ENCODE results near the gene EDRF1.

EDRF1 gene

GRCh38 chr10:125684581-125684980 lies 34.9 kb upstream of the EDRF1 start:
- DNase-seq (ENCODE audit: low read depth in 2 of 2): no peak

GRCh38 chr10:125687507-125688185 lies 31.9 kb upstream of the EDRF1 start:
- DNase-seq (ENCODE audit: low read depth in 2 of 2): no peak
- no peak for TF ChIP-seq CTCF (IDR thresholded peaks at IDR 0.05; ENCODE audit: low read depth, low read length)

More at GRCh38 chr10:125684581-125684980, 34.9 kb upstream of the EDRF1 start:
- no peak overlapping the region for H3K4me3 ChIP-seq (replicated peaks in 1 of 2; ENCODE audit: low read depth in 2 of 2, low read length in 2 of 2)
- no peak for TF ChIP-seq CTCF (IDR thresholded peaks at IDR 0.05; ENCODE audit: low read depth, low read length)

GRCh38 chr10:125689955-125690569 lies 29.4 kb upstream of the EDRF1 start:
- no peak overlapping the region for H3K4me3 ChIP-seq (replicated peaks in 1 of 2; ENCODE audit: low read depth in 2 of 2, low read length in 2 of 2)
- TF ChIP-seq CTCF (IDR thresholded peaks at IDR 0.05; ENCODE audit: low read depth, low read length): no peak
- DNase-seq (ENCODE audit: low read depth in 2 of 2): no peak

More at GRCh38 chr10:125687507-125688185, 31.9 kb upstream of the EDRF1 start:
- no peak overlapping the region for H3K4me3 ChIP-seq (replicated peaks in 1 of 2; ENCODE audit: low read depth in 2 of 2, low read length in 2 of 2)

- no peak for TF ChIP-seq CTCF (IDR thresholded peaks at IDR 0.05; ENCODE audit: low read depth, low read length)
- DNase-seq (ENCODE audit: low read depth in 2 of 2): no peak
- no peak overlapping the region for H3K4me3 ChIP-seq (replicated peaks in 1 of 2; ENCODE audit: low read depth in 2 of 2, low read length in 2 of 2)
These were observed 28.1 kb upstream of the EDRF1 start for GRCh38 chr10:125691160-125691981.

- H3K4me3 ChIP-seq (replicated peaks in 1 of 2; ENCODE audit: low read depth in 2 of 2, low read length in 2 of 2): no peak overlapping the region
- no peak for TF ChIP-seq CTCF (IDR thresholded peaks at IDR 0.05; ENCODE audit: low read depth, low read length)
- no peak for DNase-seq (ENCODE audit: low read depth in 2 of 2)
These were observed 27.3 kb upstream of the EDRF1 start for GRCh38 chr10:125692196-125692595.

GRCh38 chr10:125692601-125693523 lies 26.6 kb upstream of the EDRF1 start:
- no peak for TF ChIP-seq CTCF (IDR thresholded peaks at IDR 0.05; ENCODE audit: low read depth, low read length)
- no peak for DNase-seq (ENCODE audit: low read depth in 2 of 2)
- H3K4me3 ChIP-seq (replicated peaks in 1 of 2; ENCODE audit: low read depth in 2 of 2, low read length in 2 of 2): no peak overlapping the region
